ENCODE results near the gene PIGR.

The PIGR gene

GRCh38 chr1:206953126-206953525 lies 6.9 kb upstream of the PIGR start:
- TF ChIP-seq CTCF (IDR thresholded peaks at IDR 0.05; ENCODE audit: low read depth, low read length) (no peak), EZH2phosphoT487 (IDR thresholded peaks at IDR 0.05; ENCODE audit: low read depth) (no peak)
- Histone ChIP-seq H3K27me3 (ENCODE audit: low read depth, low read length) (no peaks in the 10 kb centered on the region), H3K4me1 (ENCODE audit: low read length) (peaks cover 96% of the 10 kb centered on the region), H4K20me1 (ENCODE audit: insufficient read depth, low read length) (no peaks in the 10 kb centered on the region), H3K36me3 (replicated peaks; ENCODE audit: low read depth, low read length) (peaks cover 9% of the 10 kb centered on the region), H3K27ac (ENCODE audit: low read length) (peak overlapping the region; percentile 96), H3K79me2 (ENCODE audit: low read length) (no peaks in the 10 kb centered on the region), H2AFZ (ENCODE audit: low read depth, low read length) (peak overlapping the region; percentile 56; the same call in 1 of the 2 replicates), H3K9ac (ENCODE audit: low read length) (peak overlapping the region; percentile 88), H3K9me3 (ENCODE audit: insufficient read depth, low read length) (peaks cover 9% of the 10 kb centered on the region), H3K4me3 (ENCODE audit: low read length) (no peak overlapping the region), H3K4me2 (ENCODE audit: low read length) (peak overlapping the region; percentile 87)

- H3K4me3 ChIP-seq (ENCODE audit: low read length): peak overlapping the region; percentile 1; the same call in 1 of the 2 replicates
- no peak for TF ChIP-seq EZH2phosphoT487 (IDR thresholded peaks at IDR 0.05; ENCODE audit: low read depth)
- no peak for TF ChIP-seq CTCF (IDR thresholded peaks at IDR 0.05; ENCODE audit: low read depth, low read length)
- peaks cover 9% of the 10 kb centered on the region for H3K36me3 ChIP-seq (replicated peaks; ENCODE audit: low read depth, low read length)
- peak overlapping the region; percentile 28; the same call in 1 of the 2 replicates for H3K9ac ChIP-seq (ENCODE audit: low read length)
- H3K27me3 ChIP-seq (ENCODE audit: low read depth, low read length): no peaks in the 10 kb centered on the region
- H3K9me3 ChIP-seq (ENCODE audit: insufficient read depth, low read length): peaks cover 9% of the 10 kb centered on the region
- no peaks in the 10 kb centered on the region for H3K79me2 ChIP-seq (ENCODE audit: low read length)
- H4K20me1 ChIP-seq (ENCODE audit: insufficient read depth, low read length): no peaks in the 10 kb centered on the region
- H3K27ac ChIP-seq (ENCODE audit: low read length): peak overlapping the region; percentile 96
- H2AFZ ChIP-seq (ENCODE audit: low read depth, low read length): no peak overlapping the region
- peak overlapping the region; percentile 42 for H3K4me2 ChIP-seq (ENCODE audit: low read length)
- H3K4me1 ChIP-seq (ENCODE audit: low read length): peaks cover 94% of the 10 kb centered on the region
Observed at GRCh38 chr1:206952171-206952570, 5.9 kb upstream of the PIGR start.

GRCh38 chr1:206951318-206952100 lies 5.2 kb upstream of the PIGR start:
- Histone ChIP-seq H3K79me2 (ENCODE audit: low read length) (no peaks in the 10 kb centered on the region), H3K36me3 (replicated peaks; ENCODE audit: low read depth, low read length) (peaks cover 9% of the 10 kb centered on the region), H2AFZ (ENCODE audit: low read depth, low read length) (peak overlapping the region; percentile 7; the same call in 1 of the 2 replicates), H3K27me3 (ENCODE audit: low read depth, low read length) (no peaks in the 10 kb centered on the region), H3K27ac (ENCODE audit: low read length) (peak overlapping the region; percentile 96), H3K9ac (ENCODE audit: low read length) (peak overlapping the region; percentile 28; the same call in 1 of the 2 replicates), H4K20me1 (ENCODE audit: insufficient read depth, low read length) (no peaks in the 10 kb centered on the region), H3K9me3 (ENCODE audit: insufficient read depth, low read length) (peaks cover 9% of the 10 kb centered on the region), H3K4me2 (ENCODE audit: low read length) (peak overlapping the region; percentile 42), H3K4me3 (ENCODE audit: low read length) (peak overlapping the region; percentile 1; the same call in 1 of the 2 replicates), H3K4me1 (ENCODE audit: low read length) (peaks cover 88% of the 10 kb centered on the region)
- TF ChIP-seq EZH2phosphoT487 (IDR thresholded peaks at IDR 0.05; ENCODE audit: low read depth) (no peak), CTCF (IDR thresholded peaks at IDR 0.05; ENCODE audit: low read depth, low read length) (no peak)

- no peak overlapping the region for H3K9ac ChIP-seq (ENCODE audit: low read length)
- peaks cover 69% of the 10 kb centered on the region for H3K4me1 ChIP-seq (ENCODE audit: low read length)
- peak overlapping the region; percentile 12 for H3K4me2 ChIP-seq (ENCODE audit: low read length)
- H3K27me3 ChIP-seq (ENCODE audit: low read depth, low read length): peaks cover 9% of the 10 kb centered on the region; the same call in 1 of the 2 replicates
- H3K9me3 ChIP-seq (ENCODE audit: insufficient read depth, low read length): peaks cover 9% of the 10 kb centered on the region
- TF ChIP-seq EZH2phosphoT487 (IDR thresholded peaks at IDR 0.05; ENCODE audit: low read depth) (no peak), CTCF (IDR thresholded peaks at IDR 0.05; ENCODE audit: low read depth, low read length) (no peak)
- H3K36me3 ChIP-seq (replicated peaks; ENCODE audit: low read depth, low read length): peaks cover 9% of the 10 kb centered on the region
- no peak overlapping the region for H3K27ac ChIP-seq (ENCODE audit: low read length)
- no peaks in the 10 kb centered on the region for H4K20me1 ChIP-seq (ENCODE audit: insufficient read depth, low read length)
- no peaks in the 10 kb centered on the region for H3K79me2 ChIP-seq (ENCODE audit: low read length)
- no peak overlapping the region for H2AFZ ChIP-seq (ENCODE audit: low read depth, low read length)
- no peak overlapping the region for H3K4me3 ChIP-seq (ENCODE audit: low read length)
Observed at GRCh38 chr1:206949641-206950040, 3.4 kb upstream of the PIGR start.
